ENCODE measurements around the gene CALM3.
A peak's percentile ranks its signal among the peaks of the same experiment; 100 is the strongest.

The CALM3 gene

DNA sequence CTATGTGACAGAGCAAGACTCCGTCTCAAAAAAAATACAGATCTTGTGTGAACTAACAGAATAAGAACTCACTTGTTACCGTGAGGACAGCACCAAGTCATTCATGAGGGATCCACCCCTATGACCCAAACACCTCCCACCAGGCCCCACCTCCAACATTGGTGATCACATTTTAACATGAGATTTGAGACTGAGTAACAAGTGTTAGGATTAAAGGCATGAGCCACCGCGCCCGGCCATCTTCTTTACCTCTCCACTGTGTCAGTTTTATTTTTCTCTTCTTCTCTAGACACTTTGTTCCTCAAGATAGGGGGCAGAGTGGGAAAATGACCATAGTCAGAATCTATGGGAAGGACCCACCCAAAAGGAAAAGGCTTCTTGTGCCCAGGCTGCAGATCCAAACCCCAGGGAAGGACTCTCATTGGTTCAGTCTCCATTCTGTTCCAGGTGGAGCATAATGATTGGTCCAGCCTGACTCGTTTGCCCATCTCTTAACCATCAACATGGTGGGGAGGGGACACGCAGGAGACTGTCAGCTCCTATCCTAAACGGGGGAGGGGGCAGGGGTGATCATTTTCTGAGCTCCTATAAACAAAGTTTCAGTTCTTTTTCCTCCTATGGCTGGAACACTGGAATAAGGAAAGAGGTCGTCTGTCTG is 1.3 kb upstream of the CALM3 start:
- TF ChIP-seq, protein P1, sequence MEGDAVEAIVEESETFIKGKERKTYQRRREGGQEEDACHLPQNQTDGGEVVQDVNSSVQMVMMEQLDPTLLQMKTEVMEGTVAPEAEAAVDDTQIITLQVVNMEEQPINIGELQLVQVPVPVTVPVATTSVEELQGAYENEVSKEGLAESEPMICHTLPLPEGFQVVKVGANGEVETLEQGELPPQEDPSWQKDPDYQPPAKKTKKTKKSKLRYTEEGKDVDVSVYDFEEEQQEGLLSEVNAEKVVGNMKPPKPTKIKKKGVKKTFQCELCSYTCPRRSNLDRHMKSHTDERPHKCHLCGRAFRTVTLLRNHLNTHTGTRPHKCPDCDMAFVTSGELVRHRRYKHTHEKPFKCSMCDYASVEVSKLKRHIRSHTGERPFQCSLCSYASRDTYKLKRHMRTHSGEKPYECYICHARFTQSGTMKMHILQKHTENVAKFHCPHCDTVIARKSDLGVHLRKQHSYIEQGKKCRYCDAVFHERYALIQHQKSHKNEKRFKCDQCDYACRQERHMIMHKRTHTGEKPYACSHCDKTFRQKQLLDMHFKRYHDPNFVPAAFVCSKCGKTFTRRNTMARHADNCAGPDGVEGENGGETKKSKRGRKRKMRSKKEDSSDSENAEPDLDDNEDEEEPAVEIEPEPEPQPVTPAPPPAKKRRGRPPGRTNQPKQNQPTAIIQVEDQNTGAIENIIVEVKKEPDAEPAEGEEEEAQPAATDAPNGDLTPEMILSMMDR (IDR thresholded peaks at IDR 0.05; ENCODE audit: insufficient read depth, low read depth, low read length, missing control alignments), result no peak
- DNase-seq (ENCODE audit: low read depth), result no peak

DNA sequence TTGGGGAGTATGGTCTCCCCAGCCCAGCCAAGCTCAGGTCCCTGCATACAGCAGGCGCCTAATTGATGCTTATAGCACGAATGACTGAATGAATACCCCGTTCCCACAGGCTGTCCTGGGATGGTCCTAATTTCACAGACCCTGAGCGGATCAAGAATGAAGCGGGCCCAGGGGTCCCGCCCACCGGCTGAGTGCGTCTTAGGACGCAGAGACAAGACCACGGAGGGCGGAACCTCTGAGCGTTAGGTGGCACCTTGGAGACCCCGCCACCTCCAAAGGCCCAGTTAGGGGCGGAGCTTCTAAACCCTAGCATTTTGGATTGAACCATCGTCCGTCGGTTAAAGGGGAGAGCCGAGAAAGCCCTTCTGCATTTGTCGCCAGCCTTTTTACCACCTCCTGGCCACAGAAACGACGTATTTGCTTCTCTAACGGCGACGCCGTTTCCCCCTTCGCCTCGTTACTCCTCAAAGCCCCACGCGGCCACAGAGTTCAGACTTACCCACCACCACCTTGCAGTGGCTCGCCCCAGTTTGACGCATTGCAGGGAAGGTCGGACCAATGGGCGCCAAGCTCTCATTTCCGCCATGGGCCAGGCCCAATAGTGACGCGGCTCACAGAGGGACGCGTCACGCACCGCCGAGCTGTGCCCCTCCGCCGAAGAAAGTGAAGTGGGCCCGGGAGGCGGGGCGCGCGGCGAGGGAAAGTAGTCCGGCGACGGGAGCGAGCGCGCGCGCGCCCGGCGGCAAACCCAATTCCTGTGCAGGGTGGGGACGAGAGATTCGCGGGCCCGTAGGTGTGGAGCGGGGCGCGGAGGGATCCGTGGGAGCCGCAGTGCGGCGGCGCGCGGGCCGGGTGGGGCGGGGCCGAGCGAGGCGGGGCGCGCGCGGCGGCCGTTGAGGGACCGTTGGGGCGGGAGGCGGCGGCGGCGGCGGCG is 479 bp upstream of the CALM3 start:
- TF ChIP-seq, protein P1 (IDR thresholded peaks at IDR 0.05; ENCODE audit: insufficient read depth, low read depth, low read length, missing control alignments), result no peak
- peak; percentile 98 for DNase-seq (ENCODE audit: low read depth)
- peak overlapping the region; percentile 94 for H3K4me3 ChIP-seq (ENCODE audit: low read length)

More for the DNA sequence above, 1.3 kb upstream of the CALM3 start:
- peak overlapping the region; percentile 89 for H3K4me3 ChIP-seq (ENCODE audit: low read length)

DNA sequence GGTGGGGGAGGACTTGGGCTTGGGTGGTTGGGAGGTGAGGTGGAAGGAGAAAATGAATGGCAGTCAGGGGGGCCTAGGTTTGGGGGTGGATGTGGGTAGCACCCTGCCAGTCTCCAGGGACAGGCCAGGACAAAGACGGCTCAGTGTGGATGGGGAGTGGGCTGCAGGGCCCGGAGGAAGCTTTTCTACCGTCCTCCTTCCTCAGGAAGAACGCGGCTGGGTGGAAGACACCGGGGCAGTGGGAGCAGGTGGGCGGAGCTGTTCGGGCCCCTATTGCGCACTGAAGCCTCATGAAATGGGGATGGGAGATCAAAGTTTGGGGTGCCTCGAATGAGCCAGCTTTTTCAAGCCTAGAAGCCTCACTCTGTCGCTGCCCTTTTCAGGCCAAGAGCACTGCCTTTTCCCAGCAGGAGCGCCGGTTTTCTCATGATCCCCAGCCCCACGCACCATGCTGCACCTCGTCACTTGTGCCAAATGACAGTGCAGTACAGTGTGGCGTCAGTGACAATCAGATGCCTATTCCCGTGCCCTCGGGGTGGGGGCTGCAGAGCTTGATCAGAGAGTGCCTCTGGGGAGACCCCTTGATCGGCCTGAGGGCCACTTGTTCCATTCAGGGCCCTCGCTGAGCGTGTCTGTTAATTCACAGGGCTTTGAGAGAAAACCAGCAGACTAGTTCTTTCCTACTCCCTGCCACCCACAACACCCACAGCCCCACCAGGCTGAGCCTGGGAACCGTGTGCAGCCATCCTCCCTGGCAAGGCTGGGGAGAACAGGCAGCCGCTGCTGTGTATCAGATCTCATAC is 1.5 kb downstream of the CALM3 start:
- no peak for DNase-seq (ENCODE audit: low read depth)
- TF ChIP-seq, protein P1 (IDR thresholded peaks at IDR 0.05; ENCODE audit: insufficient read depth, low read depth, low read length, missing control alignments), result no peak
- H3K4me3 ChIP-seq (ENCODE audit: low read length), result peak overlapping the region; percentile 94

DNA sequence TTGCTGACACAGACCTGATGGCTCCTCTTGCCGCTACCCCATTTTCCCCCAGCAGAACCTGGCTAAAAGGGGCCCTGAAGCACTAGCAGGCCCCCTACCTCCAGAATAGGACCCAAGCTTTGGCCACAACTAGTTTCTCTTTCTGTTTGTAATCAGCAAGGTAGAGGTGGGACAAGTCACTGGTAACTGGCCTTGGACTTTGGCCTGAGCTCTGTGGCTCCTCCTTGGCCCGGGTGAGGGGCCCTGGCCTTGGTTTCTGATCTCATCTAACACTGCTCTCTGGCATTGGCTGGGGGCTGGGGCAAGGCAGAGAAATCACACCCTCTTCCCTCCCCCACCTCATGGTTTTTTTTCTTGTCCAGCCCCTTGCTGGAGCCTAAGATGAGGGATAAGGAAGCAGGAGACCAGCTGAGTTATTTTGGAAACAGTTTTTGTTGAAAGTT is 2.1 kb downstream of the CALM3 start:
- TF ChIP-seq, protein P1 (IDR thresholded peaks at IDR 0.05; ENCODE audit: insufficient read depth, low read depth, low read length, missing control alignments), result no peak
- H3K4me3 ChIP-seq (ENCODE audit: low read length), result peak overlapping the region; percentile 94
- DNase-seq (ENCODE audit: low read depth), result no peak

DNA sequence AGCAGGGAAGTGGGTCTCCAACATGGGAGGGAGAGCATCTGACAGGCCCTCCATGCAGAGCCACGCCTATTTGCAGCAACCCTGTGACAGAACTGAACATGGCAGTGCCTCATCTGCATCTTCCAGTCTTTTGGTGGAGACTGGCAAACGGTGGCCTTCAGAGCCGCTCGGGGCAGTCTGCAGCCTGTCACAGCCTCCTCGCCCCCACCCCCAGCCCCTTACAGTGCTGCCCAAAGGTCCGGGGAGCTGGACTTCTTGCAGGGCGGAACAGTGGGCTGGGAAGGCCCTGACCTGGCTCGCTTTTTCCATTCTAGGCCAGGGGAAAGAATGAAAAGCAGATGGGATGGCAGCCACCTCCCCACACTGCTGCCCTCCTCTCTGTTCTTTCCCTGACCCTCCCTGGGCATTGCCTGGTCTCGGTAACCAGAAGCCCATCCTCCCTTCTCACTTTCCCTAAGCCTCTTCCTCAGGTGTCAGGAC is 2.7 kb downstream of the CALM3 start:
- TF ChIP-seq, protein P1 (IDR thresholded peaks at IDR 0.05; ENCODE audit: insufficient read depth, low read depth, low read length, missing control alignments), result no peak
- DNase-seq (ENCODE audit: low read depth), result no peak
- H3K4me3 ChIP-seq (ENCODE audit: low read length), result no peak overlapping the region

DNA sequence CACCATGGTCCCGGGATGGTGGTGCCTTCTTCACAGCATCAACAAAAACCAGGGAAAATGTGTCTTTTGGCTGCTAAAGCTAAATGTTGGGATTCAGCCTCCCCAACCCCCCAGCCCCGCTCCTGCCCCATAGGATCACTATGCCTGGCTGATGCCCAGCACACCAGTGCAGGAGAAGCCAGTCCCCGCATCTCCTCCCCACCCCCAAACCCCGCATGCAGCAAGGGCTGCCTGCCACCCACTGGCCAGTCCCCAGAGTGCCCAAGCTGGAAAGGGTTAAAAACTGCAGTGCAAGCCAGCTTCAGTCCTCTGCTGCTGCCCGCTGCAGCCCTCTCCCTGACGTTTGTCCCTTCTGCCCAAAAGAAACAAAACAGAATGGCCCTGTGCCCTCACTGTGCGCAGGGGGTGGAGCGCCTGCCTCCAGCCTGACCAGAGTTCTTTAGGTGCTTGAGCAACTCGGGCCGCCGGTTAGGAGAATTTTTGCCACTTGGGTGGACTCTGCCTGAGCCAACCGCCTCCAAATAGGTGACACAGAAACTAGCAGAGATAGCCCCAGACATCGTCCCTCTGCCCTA is 3.7 kb downstream of the CALM3 start:
- TF ChIP-seq, protein P1 (IDR thresholded peaks at IDR 0.05; ENCODE audit: insufficient read depth, low read depth, low read length, missing control alignments), result no peak
- DNase-seq (ENCODE audit: low read depth), result no peak
- H3K4me3 ChIP-seq (ENCODE audit: low read length), result no peak overlapping the region

Measured in epithelial cell of esophagus (primary cell).